Fibroblast of skin of scalp (primary cell): ENCODE data around the gene E2F8.

Experiments used
- DNase-seq: peaks from one replicate; pipeline ENCODE4 v3.0.0-alpha.2; 2013

E2F8 gene

DNA sequence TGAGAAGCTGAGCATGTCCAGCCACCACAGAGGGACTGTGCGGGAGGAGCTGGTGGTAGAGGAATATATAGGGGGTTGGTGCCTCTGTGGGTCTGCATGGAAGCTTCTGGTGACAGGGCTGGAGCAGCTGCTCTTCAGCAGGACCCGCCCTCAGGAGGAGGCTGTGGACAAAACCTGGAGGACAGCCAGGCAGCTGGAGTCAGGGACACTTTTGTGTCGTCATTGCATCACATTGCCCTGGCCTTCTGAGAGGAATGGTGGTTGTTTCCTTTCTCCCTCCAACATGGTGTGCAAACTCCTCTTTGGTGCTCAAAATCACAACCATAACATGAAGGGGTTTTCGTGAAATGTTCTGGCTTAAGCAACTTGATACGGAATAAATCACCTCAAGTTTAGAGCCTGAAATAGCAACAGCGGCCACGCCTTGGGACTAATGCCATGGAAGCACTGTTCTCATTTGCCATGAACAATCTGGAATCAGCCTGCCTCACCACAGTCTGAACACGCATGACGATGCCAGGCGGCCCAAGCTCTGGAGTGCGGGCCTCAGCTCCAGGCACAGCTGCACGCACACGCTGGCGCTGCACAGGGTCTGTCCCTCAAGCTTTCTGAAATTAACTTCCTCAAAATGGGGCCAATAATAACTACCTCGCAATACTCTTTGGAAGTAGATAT is 21.8 kb downstream of the E2F8 start:
- DNase-seq = no peak

DNA sequence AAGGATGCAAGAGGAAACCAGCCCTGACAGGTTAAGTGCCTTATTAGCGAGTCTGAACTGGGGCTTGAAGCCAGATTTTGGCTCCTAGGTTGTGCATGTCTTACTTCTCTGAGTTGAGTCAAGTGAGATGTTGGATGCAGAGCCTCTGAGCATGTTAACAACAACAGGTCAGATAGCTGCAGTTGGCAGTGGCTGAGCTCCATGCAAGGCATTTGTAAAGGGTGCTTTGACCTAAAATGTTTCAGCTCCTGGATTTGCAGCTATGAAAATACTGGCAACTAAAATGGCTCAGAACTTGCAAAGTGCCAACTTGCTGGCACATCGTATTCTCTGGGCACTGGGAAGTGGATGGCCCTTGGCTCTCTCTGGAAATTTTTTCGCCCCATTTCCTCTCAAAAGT is 22.5 kb downstream of the E2F8 start:
- DNase-seq = no peak

DNA sequence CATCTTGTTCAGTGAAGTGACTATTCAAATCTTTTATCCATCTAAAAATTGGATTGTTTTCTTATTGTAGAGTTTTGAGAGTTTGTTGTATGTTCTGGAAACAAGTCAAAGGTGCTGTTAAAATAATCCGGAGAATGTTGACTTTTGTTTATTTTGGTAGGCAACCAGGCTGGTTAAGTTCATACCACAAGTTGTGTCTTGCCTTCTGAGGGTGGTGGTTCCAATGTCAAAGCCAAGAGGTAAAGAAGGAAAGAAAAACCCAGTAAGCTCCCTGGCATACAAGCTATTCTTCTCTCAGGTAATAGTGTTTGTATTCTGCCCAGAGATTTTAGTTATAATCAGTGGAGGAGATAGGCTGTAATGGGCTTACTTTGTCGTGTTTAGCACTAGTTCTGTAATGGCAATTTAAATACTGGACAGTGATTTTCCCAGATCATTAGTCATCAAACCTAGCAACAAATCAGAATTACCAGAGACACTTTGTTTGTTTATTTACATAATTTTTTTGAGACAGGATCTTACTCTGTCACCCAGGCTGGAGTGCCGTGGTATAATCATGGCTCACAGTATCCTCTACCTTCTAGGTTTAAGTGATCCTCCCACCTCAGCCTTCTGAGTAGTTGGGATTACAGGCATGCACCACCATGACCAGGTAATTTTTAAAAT is 23.9 kb downstream of the E2F8 start:
- no peak for DNase-seq

DNA sequence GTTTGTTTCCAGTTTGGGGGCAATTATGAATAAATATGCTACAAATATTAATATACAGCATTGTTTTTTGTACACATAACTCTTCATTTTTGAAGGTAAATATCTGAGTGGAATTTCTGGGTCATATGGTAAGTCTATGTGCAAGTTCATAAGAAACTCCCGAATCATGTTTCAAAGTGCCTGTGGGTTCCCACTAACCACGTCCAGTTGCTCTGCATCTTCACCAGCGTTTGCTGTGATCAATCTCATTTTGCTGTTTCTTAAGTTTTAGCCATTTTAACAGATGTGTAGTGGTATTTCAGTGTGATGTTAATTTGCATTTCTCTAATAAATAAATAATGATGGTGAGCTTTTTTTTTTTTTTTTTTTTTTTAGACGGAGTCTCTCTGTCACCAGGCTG is 24.7 kb downstream of the E2F8 start:
- DNase-seq = no peak

DNA sequence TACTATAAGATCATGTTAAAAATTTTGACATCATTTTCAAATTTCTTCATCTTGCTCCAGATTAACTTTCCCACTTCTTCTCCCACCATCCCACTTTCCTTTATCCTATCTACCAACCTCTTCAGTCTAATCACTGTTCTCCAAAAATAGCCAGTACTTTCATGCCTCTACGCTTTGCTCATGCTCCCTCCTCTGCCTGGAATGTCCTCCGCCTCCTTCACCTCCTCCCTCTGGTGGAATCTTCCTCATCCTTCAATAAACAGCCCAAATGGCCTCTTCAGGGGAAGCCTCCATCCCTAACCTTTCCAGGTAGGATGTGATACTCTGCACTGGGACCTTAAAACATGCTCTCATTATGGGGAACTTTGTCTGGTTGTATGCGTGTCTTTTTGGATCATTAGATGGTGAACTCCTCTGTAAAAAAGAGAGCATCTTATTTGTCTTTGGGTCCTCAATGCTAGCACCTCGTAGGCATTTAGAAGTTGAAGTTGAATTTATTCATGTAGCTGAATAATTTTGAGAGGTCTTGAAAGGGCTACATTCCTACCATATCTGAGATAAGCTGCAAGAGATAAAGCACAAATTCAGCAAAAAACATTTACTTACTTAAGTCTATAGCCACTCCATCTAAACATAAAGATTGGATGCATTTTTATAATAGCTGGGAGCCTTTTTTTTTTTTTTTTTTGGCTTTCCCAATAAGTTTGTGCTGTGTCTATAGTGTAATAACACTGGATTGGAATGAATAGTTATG is 31.0 kb downstream of the E2F8 start:
- no peak for DNase-seq

DNA sequence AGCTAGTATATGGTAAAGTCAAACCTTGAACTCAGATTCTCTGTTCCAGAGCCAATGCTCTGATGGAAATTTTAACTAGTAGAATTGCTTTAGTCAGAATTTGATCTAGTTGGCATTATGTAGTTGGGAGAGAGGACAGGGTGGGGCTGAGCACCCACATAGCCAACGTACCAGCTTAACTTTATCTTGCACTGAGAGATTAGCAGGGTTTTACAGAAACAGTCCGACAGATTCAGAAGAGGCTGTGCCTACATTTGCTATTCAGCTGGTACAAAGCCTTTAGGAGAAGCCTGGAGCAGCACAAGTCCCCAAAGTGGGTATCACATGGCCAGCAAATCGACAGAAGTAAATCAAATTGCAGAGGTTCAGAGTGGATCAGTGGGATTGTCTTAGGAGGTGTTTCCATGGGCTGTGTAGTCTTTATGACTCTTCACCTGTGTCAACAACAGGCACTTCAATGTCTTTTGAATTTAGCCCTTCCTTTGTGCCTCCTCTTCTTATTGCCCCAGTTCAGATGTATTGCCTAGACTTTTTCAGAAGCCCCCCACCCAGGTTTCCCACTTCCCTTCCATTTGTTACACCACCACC is 31.7 kb downstream of the E2F8 start:
- no peak for DNase-seq

DNA sequence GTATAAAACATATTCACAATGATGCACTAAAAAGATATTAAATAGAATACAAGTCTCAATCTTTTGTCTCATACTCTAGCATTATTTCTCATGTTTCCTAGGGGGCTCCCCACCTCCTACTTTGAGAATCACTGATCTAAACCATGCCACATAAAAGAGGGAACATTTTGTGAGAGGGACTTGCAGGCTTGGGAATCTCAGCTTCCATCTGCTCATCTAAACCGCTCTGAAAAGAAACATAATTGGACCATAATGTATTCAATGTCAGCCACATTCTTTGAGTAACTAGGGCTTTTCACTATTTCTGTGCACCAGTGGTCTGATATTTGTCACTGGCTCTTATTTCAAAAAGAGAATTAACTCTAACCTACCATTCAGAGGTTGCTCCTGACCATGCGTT is 32.6 kb downstream of the E2F8 start:
- DNase-seq = no peak

DNA sequence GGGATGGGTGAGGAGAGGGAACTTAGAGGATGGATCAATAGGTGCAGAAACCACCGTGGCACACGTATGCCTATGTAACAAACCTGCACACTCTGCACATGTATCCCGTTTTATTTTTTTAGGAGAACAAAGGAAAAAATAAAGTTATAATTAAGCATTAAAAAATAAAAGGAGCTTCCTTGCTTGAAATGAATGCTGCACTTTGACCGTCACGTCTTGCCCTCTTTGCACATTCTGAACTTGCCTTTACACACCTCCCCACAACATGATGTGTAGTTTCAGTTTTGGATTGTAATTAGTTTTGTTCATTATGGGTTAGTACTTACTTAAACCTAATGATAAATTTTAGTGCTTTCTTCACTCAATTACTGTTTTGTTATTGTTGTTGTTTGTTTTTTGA is 35.9 kb downstream of the E2F8 start:
- no peak for DNase-seq

DNA sequence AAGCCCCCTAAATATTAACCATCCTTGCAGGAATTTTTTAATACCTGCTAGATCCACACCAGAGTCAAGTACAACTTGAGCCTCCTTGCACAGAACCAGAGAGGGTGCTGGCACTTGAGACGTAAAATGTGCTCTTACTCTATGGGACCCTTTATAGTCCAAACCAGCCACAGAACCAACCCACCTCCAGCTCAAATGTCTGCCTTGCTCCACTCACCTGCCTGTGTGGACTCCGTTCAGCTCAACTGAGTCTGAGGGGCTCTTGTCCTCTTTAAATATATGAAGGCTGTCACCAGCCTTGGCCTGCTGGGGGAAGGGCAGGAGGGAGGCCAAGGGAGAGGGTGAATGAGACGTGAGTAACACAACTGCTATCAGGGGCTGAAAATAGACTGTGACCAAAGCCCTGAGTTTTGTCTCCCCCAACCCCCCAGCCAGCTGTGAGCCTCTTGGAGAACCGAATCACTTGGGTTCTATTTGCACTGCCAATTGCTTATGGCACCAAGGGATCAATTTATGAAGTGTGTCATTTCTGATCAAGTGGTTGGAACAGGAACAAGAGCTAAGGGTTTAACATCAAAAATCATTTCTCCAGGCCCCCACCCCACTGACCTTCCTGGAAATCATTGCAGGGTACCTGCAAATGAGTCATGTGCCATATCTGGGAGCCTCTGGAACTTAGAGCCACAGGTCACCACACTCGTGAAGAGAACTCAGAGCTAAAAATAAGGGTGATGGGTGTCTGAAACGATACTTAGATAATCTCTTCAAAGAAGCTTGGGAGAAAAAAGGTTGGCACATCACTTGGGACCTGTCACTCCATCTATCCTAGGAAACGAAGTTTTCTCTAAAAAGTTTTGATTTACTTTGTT is 38.8 kb downstream of the E2F8 start, which contains the start of gene CSRP3:
TSS of gene CSRP3 (minus strand) at position 247 of the 869 bp plus-strand sequence. CDS start 9,535 bp downstream, outside the sequence.
- no peak for DNase-seq

DNA sequence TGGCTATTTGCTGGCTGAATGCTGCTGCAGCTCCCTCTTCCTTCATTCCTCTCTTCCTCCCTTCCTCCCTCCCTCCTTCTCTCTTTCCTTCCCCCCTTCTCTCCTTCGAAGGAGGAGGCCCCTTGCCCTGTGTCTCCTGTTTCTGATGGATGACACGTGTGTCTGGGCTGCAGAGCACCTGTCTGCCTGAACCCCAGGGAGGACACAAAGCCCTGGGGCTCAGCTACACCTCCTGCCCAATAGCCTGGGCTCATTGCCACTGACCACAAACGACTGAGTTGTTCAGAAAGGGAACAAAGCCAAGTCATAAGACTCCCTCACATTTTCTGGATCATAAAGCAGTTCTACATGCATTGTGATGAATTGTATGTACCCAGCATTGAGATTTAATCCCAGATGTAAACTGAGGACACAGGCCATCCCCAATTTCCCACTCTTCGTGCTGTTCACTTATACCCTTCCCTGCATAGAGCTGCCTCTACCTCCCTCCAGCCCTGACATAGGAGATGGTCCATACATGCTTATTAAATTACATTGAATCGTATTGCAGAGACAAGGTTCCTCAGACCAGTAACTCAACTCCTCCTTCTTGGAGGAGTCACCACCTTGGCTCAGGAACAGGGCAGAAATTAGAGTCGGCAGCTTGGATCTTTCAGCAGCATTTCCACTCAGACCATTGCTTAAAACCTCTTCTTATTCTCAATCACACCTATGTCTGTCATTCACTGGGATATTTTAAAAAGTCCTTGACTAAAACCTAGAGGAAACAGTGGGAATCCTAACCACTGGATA is 40.1 kb downstream of the E2F8 start:
- DNase-seq = peak; percentile 19

DNA sequence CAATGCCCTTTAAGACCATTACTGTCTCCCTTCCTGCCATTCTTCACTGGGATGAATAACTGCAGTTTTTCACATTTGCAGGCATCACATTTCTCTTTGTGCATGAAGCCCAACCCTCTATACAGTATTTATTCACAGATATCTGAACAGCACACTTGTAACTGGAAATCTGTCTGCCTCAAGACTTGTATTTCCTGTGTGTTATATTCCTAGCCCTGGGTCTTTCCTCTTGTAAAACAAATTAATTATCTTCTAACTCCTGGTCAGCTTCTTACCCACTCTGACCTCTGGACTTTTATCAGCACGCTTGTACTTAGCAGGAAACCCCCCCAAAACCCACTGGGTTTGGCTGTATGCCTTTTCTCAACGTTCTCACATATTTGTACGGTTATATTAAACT is 41.0 kb downstream of the E2F8 start:
- no peak for DNase-seq

DNA sequence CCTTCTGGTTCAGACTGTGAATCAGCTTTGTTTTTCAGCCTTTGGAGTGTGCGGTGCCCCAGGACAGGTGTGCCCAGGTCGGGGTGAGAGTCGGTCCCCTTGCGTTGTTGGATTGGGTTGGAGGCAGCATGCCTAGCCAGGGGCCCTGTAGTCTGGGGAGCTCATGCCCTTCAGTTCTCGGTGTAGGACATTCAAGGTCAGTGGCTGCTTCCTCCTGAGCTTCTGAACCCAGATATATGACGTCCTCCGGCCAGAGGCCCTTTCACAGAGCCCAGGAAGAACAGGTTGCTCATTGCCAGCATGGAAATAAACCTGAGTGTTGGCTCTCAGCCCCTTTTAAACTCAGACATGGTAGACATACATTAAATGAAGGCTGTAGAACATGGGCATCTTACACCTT is 41.7 kb downstream of the E2F8 start:
- DNase-seq = no peak

DNA sequence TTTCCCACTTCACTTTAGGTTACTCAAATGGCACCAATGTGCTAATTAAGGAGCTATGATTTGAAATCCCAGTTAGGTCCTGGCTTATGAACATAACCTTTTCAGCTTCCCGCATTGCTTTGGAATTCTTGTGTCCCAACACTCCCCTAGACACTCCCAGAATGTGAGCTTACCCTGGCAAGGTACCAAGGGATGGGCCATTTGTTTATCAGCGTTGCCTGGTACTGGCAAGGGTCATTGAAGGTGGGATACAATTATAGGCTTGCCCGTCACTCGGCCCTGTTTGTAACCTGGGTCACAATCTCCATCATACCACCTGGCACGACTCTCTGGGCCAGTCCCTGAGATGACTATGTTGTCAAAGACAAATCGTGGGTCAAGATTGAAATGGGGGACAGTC is 44.3 kb downstream of the E2F8 start:
- DNase-seq = no peak

DNA sequence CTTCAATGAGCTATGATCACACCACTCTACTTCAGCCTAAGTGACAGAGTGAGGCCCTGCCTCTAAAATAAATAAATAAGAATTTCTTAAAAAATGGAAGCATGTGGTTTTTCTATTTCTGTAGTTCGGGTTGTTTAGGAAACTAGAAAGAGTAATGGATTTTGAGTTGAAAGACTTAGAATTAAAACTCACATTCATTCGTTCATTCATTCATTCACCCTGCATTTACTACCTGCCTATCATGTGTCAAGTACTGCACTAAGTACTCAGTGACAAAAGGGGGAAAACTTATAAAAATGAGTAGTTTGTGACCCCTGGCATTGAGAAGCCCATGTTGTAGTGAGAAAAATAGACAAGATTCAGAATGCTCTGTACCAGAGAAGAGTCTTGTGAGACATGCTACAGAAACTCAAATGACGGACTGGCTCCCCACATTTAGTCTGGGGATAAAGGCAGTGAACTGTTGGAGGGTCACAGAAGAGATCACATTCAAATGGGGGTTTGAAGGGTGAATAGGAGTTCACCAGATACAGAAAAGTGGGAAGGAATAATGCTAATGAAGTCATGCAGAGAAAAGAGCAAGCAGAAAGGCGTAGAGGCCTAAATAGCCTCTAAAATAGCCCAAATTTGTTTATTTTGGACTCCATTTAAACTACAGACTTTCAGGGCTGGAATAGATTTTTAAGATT is 46.0 kb downstream of the E2F8 start:
- no peak for DNase-seq

DNA sequence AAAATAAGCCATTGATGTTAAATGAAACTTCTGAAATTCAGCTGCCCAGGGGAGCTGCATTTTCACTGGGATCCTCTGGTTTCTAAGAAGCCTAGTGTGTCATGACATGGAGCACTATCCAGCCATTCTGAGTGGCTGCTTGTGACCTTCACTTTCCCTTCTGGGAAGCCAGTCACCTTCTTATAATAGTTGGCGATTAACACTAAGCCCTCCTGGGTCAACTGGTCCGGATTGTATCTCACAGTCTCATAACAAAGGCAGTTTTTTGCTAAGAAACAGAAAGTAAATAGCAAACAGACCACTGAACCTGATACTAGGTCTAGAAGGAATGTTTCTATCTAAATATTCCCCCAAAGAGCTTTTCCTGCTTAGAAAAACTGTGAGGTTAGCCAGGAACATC is 46.8 kb downstream of the E2F8 start:
- no peak for DNase-seq

DNA sequence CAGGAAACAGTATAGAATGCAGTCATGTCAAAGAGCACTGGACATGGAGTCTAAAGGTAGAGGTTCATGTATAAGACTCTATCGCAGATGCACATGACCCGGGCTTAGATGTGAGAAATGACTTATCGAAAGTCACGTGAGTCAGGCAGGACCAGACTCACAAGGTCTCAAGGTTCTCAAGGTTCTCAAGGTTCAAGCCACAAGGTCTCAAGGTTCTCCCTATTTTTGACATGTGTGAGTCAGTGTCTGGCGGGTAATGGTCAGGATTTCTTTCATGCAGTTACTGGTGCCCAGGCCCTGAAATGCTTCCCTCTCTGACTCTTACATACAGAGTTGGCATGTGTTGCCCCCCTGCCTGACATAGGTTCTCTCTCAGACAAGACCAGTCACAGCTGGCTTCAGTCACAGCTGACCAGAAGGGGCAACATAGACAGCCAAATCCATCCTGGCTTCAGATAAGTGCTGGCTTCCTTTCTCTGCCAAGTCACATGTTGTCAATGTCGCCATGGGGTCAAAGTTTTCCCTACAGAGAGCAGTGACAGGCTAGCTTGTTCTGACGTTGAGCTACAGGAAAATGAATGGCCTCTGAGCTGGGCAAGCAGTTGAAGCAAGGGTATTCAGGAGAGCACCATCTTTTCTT is 49.1 kb downstream of the E2F8 start:
- no peak for DNase-seq

DNA sequence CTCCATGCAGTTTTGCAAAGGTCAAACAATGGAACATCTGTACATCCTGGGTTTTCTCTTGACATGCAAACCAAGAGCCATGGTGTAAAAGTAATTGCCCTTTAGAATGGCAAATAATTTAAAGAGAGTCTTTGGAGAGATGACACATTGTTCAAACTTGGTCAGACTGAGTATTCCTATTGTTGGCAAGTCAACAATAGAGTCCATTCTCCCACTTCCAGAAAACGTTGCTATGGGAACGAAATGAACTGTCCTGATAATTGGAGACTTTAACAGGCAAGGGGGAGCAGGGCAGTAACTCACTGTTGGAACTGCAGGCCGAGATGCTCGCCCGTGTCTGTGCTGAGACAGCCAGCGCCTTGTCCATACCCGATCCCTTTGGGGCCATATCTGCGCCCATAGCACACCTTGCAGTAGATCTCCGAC is 52.9 kb downstream of the E2F8 start:
- no peak for DNase-seq

DNA sequence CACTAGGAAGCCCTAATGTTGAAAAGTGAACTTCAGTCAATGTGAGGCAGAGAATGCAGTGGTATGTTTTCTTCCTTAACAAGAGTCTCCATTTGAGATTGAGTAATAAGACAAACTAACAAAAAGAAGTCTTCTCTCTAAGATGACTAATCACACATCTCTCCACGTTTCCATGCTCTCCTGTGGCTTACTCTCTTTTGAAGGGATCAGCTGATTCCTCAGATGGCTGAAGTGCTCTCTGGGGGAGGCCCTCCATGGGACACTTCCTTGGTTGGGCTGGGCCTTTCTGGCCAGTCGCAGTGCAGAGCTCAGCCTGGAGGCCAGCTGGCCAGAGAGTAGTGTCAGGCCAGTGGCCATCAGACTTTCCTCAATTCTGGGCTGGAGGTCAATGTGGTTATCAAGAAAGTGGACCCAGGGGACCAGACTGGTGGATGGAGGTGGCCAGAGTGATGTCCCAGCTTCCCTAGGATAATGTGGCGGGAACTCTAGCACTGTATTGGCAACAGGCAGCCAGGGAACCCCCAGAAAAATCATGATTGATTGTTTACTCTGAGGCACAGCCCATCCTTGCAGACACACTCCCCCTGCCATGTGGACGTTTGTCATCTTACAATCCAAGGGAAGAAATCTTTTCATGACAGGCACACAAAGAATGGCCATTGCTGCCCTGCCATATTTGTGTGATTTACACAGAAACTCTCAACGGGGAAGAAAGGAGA is 53.5 kb downstream of the E2F8 start:
- DNase-seq = peak; percentile 21

DNA sequence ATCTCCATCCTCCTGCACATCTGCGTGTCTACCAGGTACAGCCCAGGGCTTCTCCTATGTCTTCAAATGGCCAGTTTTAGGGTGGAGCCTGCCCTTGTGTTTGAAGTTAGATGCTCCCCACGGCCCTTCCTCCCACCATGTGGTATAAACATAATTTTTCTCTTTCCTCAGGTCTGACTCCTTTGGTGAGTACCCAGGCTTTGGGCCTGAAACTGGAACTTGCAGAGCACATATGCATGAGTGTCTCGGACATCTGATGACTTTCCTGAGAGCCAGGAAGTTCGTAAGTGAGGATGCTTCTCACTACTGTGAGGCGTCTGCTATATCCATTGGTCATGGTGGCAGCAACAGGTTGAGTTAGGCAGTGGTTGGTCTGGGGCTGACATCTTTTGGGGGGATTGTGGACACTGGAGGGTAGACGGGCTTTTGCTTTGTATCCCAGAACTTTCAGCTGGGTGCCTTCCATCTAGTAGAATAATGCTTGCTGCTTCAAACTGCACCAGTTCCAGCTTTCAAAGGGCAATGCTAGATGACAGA is 55.2 kb downstream of the E2F8 start:
- no peak for DNase-seq
